Heart left ventricle (tissue), 13 donors: ENCODE data around the gene GALNT9.

Source experiments
- POLR2A ChIP-seq, 2 donors: fragments of 450-650 bp; IDR thresholded peaks; one replicate each; pipeline ENCODE4 v1.6.1; 2017; ENCODE audit warnings: antibody characterized with exemption in 2 of 2, mild to moderate bottlenecking in 2 of 2, moderate library complexity in 2 of 2
- TF ChIP-seq, protein P1 (sequence below), 12 donors: fragments of 200-600 bp; sonication (generic) in 4 of 12; IDR thresholded peaks; one replicate each; pipeline versions ENCODE4 v1.5.0 to v1.8.0; 2018 to 2022; ENCODE audit warnings: antibody characterized with exemption in 12 of 12, mild to moderate bottlenecking in 5 of 12
- donor health status: ischemic (EF 13 %, LVEDD 7.1; RV severe dilation, severe dysfunction).
- donor health status: DM: no; HTN: yes; CAD: no.
- donor health status: DM: no; HTN: no; CAD: no.
- donor health status: ischemic (EF 25% LVEDD 6.9; RV normal size, moderate dysfunction).
- donor health status: ischemic (EF 25% LVEDD 5.7; RV mildly dilated, moderate dysfunction).
- donor health status: ischemic (EF 35%, LVEDD 5.7; RV mildly dilated, moderate dysfunction).
- donor health status: nonischemic (EF 11% LVEDD 7.7; RV severe dilation, severe dysfunction).
- donor health status: DM: yes; HTN: yes; CAD: no.
- donor health status: PGD.
- donor health status: ischemic (EF 29% LVEDD 5.4; RV normal size, mild dysfunction).
- donor health status: nonischemic (EF 23%, LVEDD 6.1; RV moderate dilation, normal function).

DNA sequence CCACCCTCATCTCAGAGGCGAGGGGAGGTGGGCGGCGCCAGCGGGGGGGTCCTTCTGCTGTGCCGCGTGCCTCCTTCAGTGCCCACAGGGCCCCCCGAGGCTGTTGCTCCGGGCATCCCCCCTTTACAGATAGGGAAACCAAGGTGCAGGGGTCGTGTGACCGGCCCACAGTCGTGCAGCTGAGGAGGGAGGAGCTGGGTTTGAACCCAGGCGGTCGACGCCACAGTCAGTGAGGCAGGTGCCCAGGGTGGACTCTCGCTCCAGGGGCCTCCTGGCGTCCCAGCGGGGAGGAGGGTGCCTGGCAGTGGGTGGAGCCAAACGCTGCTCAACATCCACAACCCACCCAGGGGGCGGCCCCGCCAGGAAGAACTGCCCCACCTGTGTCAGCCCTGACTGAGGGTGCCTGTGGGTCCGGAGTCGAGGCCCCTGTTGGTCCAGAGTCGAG, 8.6 kb downstream of the GALNT9 start:
- TF ChIP-seq, protein P1, sequence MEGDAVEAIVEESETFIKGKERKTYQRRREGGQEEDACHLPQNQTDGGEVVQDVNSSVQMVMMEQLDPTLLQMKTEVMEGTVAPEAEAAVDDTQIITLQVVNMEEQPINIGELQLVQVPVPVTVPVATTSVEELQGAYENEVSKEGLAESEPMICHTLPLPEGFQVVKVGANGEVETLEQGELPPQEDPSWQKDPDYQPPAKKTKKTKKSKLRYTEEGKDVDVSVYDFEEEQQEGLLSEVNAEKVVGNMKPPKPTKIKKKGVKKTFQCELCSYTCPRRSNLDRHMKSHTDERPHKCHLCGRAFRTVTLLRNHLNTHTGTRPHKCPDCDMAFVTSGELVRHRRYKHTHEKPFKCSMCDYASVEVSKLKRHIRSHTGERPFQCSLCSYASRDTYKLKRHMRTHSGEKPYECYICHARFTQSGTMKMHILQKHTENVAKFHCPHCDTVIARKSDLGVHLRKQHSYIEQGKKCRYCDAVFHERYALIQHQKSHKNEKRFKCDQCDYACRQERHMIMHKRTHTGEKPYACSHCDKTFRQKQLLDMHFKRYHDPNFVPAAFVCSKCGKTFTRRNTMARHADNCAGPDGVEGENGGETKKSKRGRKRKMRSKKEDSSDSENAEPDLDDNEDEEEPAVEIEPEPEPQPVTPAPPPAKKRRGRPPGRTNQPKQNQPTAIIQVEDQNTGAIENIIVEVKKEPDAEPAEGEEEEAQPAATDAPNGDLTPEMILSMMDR (IDR thresholded peaks at IDR 0.05): no peak
- no peak for TF ChIP-seq POLR2A (IDR thresholded peaks at IDR 0.05)
